Neural cell (in vitro differentiated cells): Measurements from ENCODE around the gene BABAM2. TPM values are rescaled to one million over a fixed set of nuclear protein-coding genes. Genes with fewer than 3 reads are reported as not detected.

Experiments used
- H2AFZ ChIP-seq: fragments of 200-600, 300-800 bp; sonication (generic), shearing (Covaris generic); 2 replicates; pipeline ENCODE4 v1.6.0; 2014; ENCODE audit warnings: low read depth, mild to moderate bottlenecking, antibody characterized with exemption, low read length, moderate library complexity
- H3F3A ChIP-seq: fragments of 200-600 bp; shearing (Covaris generic); 2 replicates; pipeline ENCODE4 v1.6.1; 2016; ENCODE audit warnings: mild to moderate bottlenecking, moderate library complexity, mixed read lengths, antibody characterized with exemption, low read length; ENCODE audit not compliant: insufficient read depth, poor library complexity, severe bottlenecking
- H3K27ac ChIP-seq: fragments of 200-600, 300-800 bp; sonication (generic), shearing (Covaris generic); 2 replicates; pipeline ENCODE4 v1.5.1; 2014; ENCODE audit warnings: mild to moderate bottlenecking, low read length, moderate library complexity
- H3K27me3 ChIP-seq: fragments of 300-800, 200-600 bp; sonication (generic), shearing (Covaris generic); 2 replicates; pipeline ENCODE4 v1.6.0; 2014; ENCODE audit warnings: mild to moderate bottlenecking, low read depth, low read length, moderate library complexity; ENCODE audit not compliant: insufficient read depth
- H3K36me3 ChIP-seq: fragments of 300-800, 200-600 bp; sonication (generic), shearing (Covaris generic); 2 replicates; pipeline ENCODE4 v1.5.1; 2014; ENCODE audit warnings: mild to moderate bottlenecking, antibody characterized with exemption, low read length, moderate library complexity; ENCODE audit not compliant: insufficient read depth
- H3K4me2 ChIP-seq: fragments of 300-800, 200-600 bp; sonication (generic), shearing (Covaris generic); 2 replicates; pipeline ENCODE4 v1.6.0; 2014; ENCODE audit warnings: mild to moderate bottlenecking, low read length
- H3K4me3 ChIP-seq: fragments of 300-800, 200-600 bp; sonication (generic), shearing (Covaris generic); 2 replicates; pipeline ENCODE4 v1.5.1; 2014; ENCODE audit warnings: mild to moderate bottlenecking, low read length, moderate library complexity
- H3K79me2 ChIP-seq: fragments of 200-600 bp; shearing (Covaris generic); replicated peaks from 2 replicates; pipeline ENCODE4 v1.6.0; 2014; ENCODE audit warnings: mild to moderate bottlenecking, low read length, moderate library complexity; ENCODE audit not compliant: insufficient read depth
- H3K9ac ChIP-seq: fragments of 300-800, 200-600 bp; sonication (generic), shearing (Covaris generic); 2 replicates; pipeline ENCODE4 v1.6.1; 2016; ENCODE audit warnings: mild to moderate bottlenecking, low read length, mixed read lengths
- H3K9me2 ChIP-seq: fragments of 200-600 bp; shearing (Covaris generic); 2 replicates; pipeline ENCODE4 v1.6.1; 2016; ENCODE audit warnings: mild to moderate bottlenecking, low read length, mixed read lengths; ENCODE audit not compliant: insufficient read depth
- H3K9me3 ChIP-seq: fragments of 200-600, 300-800 bp; sonication (generic), shearing (Covaris generic); 2 replicates; pipeline ENCODE4 v1.6.1; 2016; ENCODE audit warnings: mild to moderate bottlenecking, mixed run types, low read length, moderate library complexity, mixed read lengths
- H4K20me1 ChIP-seq: fragments of 200-600 bp; shearing (Covaris generic); 2 replicates; pipeline ENCODE4 v1.6.1; 2016; ENCODE audit warnings: mild to moderate bottlenecking, mixed run types; ENCODE audit not compliant: insufficient read depth
- EZH2 ChIP-seq: fragments of 200-600, 300-800 bp; shearing (Covaris generic), sonication (generic); IDR thresholded peaks from 2 replicates; pipeline ENCODE4 v1.6.1; 2014; ENCODE audit warnings: antibody characterized with exemption, low read length, borderline replicate concordance, mild to moderate bottlenecking; ENCODE audit not compliant: insufficient read depth, poor library complexity, severe bottlenecking
- MXI1 ChIP-seq: fragments of 450-650 bp; conservative IDR thresholded peaks from 2 replicates; pipeline ENCODE4 v1.6.1; 2014; ENCODE audit warnings: antibody characterized with exemption, mild to moderate bottlenecking; ENCODE audit not compliant: poor library complexity, severe bottlenecking
- POLR2AphosphoS5 ChIP-seq: IDR thresholded peaks from 2 replicates; pipeline ENCODE4 v1.6.1; 2012
- RAD21 ChIP-seq: fragments of 450-650 bp; conservative IDR thresholded peaks from 2 replicates; pipeline ENCODE4 v1.6.1; 2014; ENCODE audit warnings: antibody characterized with exemption, mild to moderate bottlenecking, moderate library complexity
- SMC3 ChIP-seq: fragments of 450-650 bp; conservative IDR thresholded peaks from 2 replicates; pipeline ENCODE4 v1.6.1; 2014; ENCODE audit warnings: antibody characterized with exemption, mild to moderate bottlenecking, moderate library complexity; ENCODE audit not compliant: poor library complexity
- TAF1 ChIP-seq: IDR thresholded peaks from 2 replicates; pipeline ENCODE4 v1.6.1; 2012; ENCODE audit warnings: low read depth
- polyA plus RNA-seq: library from polyadenylated mRNA; depleted of rRNA; stranded (reverse); fragments of >200 nt; gene quantifications from 2 replicates; pipeline ENCODE4 v1.2.3, GENCODE V29; 2014
- TF ChIP-seq, protein P1 (sequence below): fragments of 450-650 bp; IDR thresholded peaks from 2 replicates; pipeline ENCODE4 v1.5.1; 2014; ENCODE audit warnings: antibody characterized with exemption, mild to moderate bottlenecking, moderate library complexity; ENCODE audit not compliant: poor library complexity, severe bottlenecking
- TF ChIP-seq, protein P2 (sequence below): IDR thresholded peaks from 2 replicates; pipeline ENCODE4 v1.6.1; 2012; ENCODE audit warnings: borderline replicate concordance

The BABAM2 gene
- polyA plus RNA-seq, 1 donor from 2014 or later: 15.3 TPM

- no peak overlapping the region for H2AFZ ChIP-seq
- H3K9me3 ChIP-seq: no peaks in the 10 kb centered on the region
- TF ChIP-seq POLR2AphosphoS5 (no peak), SMC3 (no peak), EZH2 (no peak), MXI1 (no peak), RAD21 (no peak)
- TF ChIP-seq, protein P1, sequence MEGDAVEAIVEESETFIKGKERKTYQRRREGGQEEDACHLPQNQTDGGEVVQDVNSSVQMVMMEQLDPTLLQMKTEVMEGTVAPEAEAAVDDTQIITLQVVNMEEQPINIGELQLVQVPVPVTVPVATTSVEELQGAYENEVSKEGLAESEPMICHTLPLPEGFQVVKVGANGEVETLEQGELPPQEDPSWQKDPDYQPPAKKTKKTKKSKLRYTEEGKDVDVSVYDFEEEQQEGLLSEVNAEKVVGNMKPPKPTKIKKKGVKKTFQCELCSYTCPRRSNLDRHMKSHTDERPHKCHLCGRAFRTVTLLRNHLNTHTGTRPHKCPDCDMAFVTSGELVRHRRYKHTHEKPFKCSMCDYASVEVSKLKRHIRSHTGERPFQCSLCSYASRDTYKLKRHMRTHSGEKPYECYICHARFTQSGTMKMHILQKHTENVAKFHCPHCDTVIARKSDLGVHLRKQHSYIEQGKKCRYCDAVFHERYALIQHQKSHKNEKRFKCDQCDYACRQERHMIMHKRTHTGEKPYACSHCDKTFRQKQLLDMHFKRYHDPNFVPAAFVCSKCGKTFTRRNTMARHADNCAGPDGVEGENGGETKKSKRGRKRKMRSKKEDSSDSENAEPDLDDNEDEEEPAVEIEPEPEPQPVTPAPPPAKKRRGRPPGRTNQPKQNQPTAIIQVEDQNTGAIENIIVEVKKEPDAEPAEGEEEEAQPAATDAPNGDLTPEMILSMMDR: no peak
- TF ChIP-seq, protein P2, sequence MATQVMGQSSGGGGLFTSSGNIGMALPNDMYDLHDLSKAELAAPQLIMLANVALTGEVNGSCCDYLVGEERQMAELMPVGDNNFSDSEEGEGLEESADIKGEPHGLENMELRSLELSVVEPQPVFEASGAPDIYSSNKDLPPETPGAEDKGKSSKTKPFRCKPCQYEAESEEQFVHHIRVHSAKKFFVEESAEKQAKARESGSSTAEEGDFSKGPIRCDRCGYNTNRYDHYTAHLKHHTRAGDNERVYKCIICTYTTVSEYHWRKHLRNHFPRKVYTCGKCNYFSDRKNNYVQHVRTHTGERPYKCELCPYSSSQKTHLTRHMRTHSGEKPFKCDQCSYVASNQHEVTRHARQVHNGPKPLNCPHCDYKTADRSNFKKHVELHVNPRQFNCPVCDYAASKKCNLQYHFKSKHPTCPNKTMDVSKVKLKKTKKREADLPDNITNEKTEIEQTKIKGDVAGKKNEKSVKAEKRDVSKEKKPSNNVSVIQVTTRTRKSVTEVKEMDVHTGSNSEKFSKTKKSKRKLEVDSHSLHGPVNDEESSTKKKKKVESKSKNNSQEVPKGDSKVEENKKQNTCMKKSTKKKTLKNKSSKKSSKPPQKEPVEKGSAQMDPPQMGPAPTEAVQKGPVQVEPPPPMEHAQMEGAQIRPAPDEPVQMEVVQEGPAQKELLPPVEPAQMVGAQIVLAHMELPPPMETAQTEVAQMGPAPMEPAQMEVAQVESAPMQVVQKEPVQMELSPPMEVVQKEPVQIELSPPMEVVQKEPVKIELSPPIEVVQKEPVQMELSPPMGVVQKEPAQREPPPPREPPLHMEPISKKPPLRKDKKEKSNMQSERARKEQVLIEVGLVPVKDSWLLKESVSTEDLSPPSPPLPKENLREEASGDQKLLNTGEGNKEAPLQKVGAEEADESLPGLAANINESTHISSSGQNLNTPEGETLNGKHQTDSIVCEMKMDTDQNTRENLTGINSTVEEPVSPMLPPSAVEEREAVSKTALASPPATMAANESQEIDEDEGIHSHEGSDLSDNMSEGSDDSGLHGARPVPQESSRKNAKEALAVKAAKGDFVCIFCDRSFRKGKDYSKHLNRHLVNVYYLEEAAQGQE: no peak
- no peaks in the 10 kb centered on the region for H3F3A ChIP-seq
- no peaks in the 10 kb centered on the region for H3K36me3 ChIP-seq
- H3K27ac ChIP-seq: no peak overlapping the region
- no peak overlapping the region for H3K9ac ChIP-seq
- no peaks in the 10 kb centered on the region for H4K20me1 ChIP-seq
- no peaks in the 10 kb centered on the region for H3K79me2 ChIP-seq
- no peaks in the 10 kb centered on the region for H3K27me3 ChIP-seq
- no peak overlapping the region for H3K4me2 ChIP-seq
- no peaks in the 10 kb centered on the region for H3K9me2 ChIP-seq
- H3K4me3 ChIP-seq: no peak overlapping the region
Measured at GRCh38 chr2:28152585-28153280, 262.2 kb downstream of the BABAM2 start.

DNA sequence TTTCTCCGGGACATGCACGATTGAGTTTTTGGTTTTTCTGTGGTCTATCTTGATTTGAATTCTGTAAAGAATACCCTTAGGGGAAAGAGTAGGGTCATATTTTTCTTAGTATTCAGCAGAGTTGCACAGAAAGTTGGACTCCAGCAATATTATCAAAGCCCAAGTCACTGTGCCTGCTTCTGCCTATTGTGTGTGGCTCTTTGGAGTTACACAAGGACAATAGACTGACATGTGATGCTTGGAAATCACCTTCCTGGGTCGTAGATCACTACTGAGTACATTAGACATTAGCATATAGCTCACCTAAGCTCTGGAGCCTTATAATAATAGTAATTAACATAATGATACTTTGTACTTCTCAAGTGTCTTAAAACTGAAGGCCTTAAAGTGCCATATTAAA, 263.3 kb downstream of the BABAM2 start:
- Histone ChIP-seq H4K20me1 (no peaks in the 10 kb centered on the region), H3K9me2 (no peaks in the 10 kb centered on the region), H3K36me3 (no peaks in the 10 kb centered on the region), H3K27ac (no peak overlapping the region), H3K79me2 (no peaks in the 10 kb centered on the region), H2AFZ (no peak overlapping the region), H3K9ac (no peak overlapping the region), H3K27me3 (no peaks in the 10 kb centered on the region), H3K9me3 (no peaks in the 10 kb centered on the region), H3K4me2 (no peak overlapping the region), H3F3A (no peaks in the 10 kb centered on the region), H3K4me3 (no peak overlapping the region)
- TF ChIP-seq EZH2 (no peak), RAD21 (no peak), TAF1 (no peak), POLR2AphosphoS5 (no peak), SMC3 (no peak)
- TF ChIP-seq, protein P1: no peak
